Liver (tissue), 9 donors: ENCODE results near the gene KDM6A. TPM values are rescaled to one million over a fixed set of nuclear protein-coding genes. Genes with fewer than 3 reads are reported as not detected.
"Not testable (repeated sequence)": the region's sequence is repeated elsewhere in the genome, so short reads cannot be mapped to it uniquely, and the experiment has no call there.

ENCODE experiments used
- DNase-seq: peaks from one replicate; pipeline ENCODE4 v3.0.0-alpha.2; 2017; ENCODE audit warnings: low spot score
- H3K27ac ChIP-seq, 2 donors: one replicate each; pipeline ENCODE4 v1.7.0; 2013; ENCODE audit warnings: inconsistent platforms in 2 of 2, low read length in 2 of 2, control low read depth in 1 of 2, low read depth in 1 of 2, mild to moderate bottlenecking in 1 of 2
- H3K27me3 ChIP-seq, 4 donors: one replicate each; pipeline versions ENCODE4 v1.6.1 to v1.7.0; 2013; ENCODE audit warnings: low read length in 3 of 4, inconsistent platforms in 1 of 4, mild to moderate bottlenecking in 1 of 4, moderate library complexity in 1 of 4; ENCODE audit not compliant: control insufficient read depth in 4 of 4, insufficient read depth in 4 of 4
- H3K36me3 ChIP-seq, 4 donors: one replicate each; pipeline versions ENCODE4 v1.6.1 to v1.7.0; 2013; ENCODE audit warnings: low read length in 3 of 4, mild to moderate bottlenecking in 3 of 4, low read depth in 1 of 4, moderate library complexity in 1 of 4; ENCODE audit not compliant: control insufficient read depth in 4 of 4, insufficient read depth in 3 of 4
- H3K4me1 ChIP-seq, 4 donors: one replicate each; pipeline versions ENCODE4 v1.6.1 to v1.7.0; 2013; ENCODE audit warnings: low read length in 3 of 4, mild to moderate bottlenecking in 3 of 4, moderate library complexity in 1 of 4; ENCODE audit not compliant: control insufficient read depth in 4 of 4, insufficient read depth in 4 of 4
- H3K4me3 ChIP-seq, 3 donors: one replicate each; pipeline versions ENCODE4 v1.6.1 to v1.7.0; 2013; ENCODE audit warnings: low read length in 3 of 3, control low read depth in 1 of 3, low read depth in 1 of 3, mild to moderate bottlenecking in 1 of 3
- H3K9ac ChIP-seq, 2 donors: one replicate each; pipeline ENCODE4 v1.7.0; 2013; ENCODE audit warnings: low read length in 2 of 2, mild to moderate bottlenecking in 2 of 2, moderate library complexity in 2 of 2, control low read depth in 1 of 2, low read depth in 1 of 2
- H3K9me3 ChIP-seq, 4 donors: one replicate each; pipeline versions ENCODE4 v1.6.1 to v1.7.0; 2013; ENCODE audit warnings: low read length in 3 of 4; ENCODE audit not compliant: control insufficient read depth in 4 of 4
- EGR1 ChIP-seq, 2 donors: IDR thresholded peaks; 2 replicates each; pipeline ENCODE4 v1.6.1; 2016 to 2018; ENCODE audit warnings: antibody characterized with exemption in 2 of 2, low read depth in 2 of 2
- FOXA1 ChIP-seq: IDR thresholded peaks from 2 replicates; pipeline ENCODE4 v1.6.1; 2016; ENCODE audit warnings: antibody characterized with exemption
- FOXA2 ChIP-seq: IDR thresholded peaks from 2 replicates; pipeline ENCODE4 v1.6.1; 2016; ENCODE audit warnings: antibody characterized with exemption
- GABPA ChIP-seq, 2 donors: IDR thresholded peaks in 1 of 2; conservative IDR thresholded peaks in 1 of 2; 2 replicates each; pipeline ENCODE4 v1.6.1; 2016; ENCODE audit warnings: antibody characterized with exemption in 2 of 2, mild to moderate bottlenecking in 1 of 2, moderate library complexity in 1 of 2
- HNF4A ChIP-seq, 2 donors: conservative IDR thresholded peaks; 2 replicates each; pipeline ENCODE4 v1.6.1; 2016; ENCODE audit warnings: antibody characterized with exemption in 2 of 2, mild to moderate bottlenecking in 2 of 2
- HNF4G ChIP-seq: IDR thresholded peaks from 2 replicates; pipeline ENCODE4 v1.6.1; 2016; ENCODE audit warnings: antibody characterized with exemption
- JUND ChIP-seq, 2 donors: IDR thresholded peaks; 2 replicates each; pipeline ENCODE4 v1.6.1; 2016; ENCODE audit warnings: antibody characterized with exemption in 2 of 2
- RAD21 ChIP-seq, 2 donors: IDR thresholded peaks; 2 replicates each; pipeline ENCODE4 v1.6.1; 2016; ENCODE audit warnings: antibody characterized with exemption in 2 of 2, mild to moderate bottlenecking in 2 of 2
- RXRA ChIP-seq, 2 donors: IDR thresholded peaks; 2 replicates each; pipeline ENCODE4 v1.6.1; 2017 to 2018; ENCODE audit warnings: antibody characterized with exemption in 2 of 2, mild to moderate bottlenecking in 1 of 2
- TAF1 ChIP-seq: conservative IDR thresholded peaks from 2 replicates; pipeline ENCODE4 v1.6.1; 2016; ENCODE audit warnings: antibody characterized with exemption, mild to moderate bottlenecking
- YY1 ChIP-seq: IDR thresholded peaks from 2 replicates; pipeline ENCODE4 v1.6.1; 2016; ENCODE audit warnings: antibody characterized with exemption, mild to moderate bottlenecking
- whole genome bisulfite sequencing: extraction: QIAGEN DNeasy Blood & Tissue Kit; methylation state at CpG from one replicate; pipeline ENCODE4 v1.1.7; 2013; 5-methylcytosine and 5-hydroxymethylcytosine counted together
- polyA plus RNA-seq, 2 donors: library from polyadenylated mRNA; stranded (reverse) in 1 of 2; unstranded in 1 of 2; fragments of 200-250 nt in 1 of 2; fragments of >200 nt in 1 of 2; fragmentation: Nextera tagmentation in 1 of 2; extraction: Ambion mirVana in 1 of 2; gene quantifications; one replicate each; pipeline versions ENCODE4 v1.2.1 to v1.2.3, GENCODE V29; 2013 to 2015
- total RNA-seq, 2 donors: library from RNA; depleted of rRNA; stranded (reverse); fragments of >200 nt; gene quantifications; one replicate each; pipeline ENCODE4 v1.2.3, GENCODE V29; 2014
- TF ChIP-seq, protein P1 (sequence below): fragments of 150-350 bp; IDR thresholded peaks from 2 replicates; pipeline ENCODE4 v1.5.1; 2017; ENCODE audit warnings: improper control_type of control experiment, low read depth, low read length; ENCODE audit not compliant: missing input control
- TF ChIP-seq, protein P2 (sequence below): IDR thresholded peaks from 2 replicates; pipeline ENCODE4 v1.6.1; 2016; ENCODE audit warnings: antibody characterized with exemption, mild to moderate bottlenecking
- TF ChIP-seq, protein P3 (sequence below): IDR thresholded peaks from 2 replicates; pipeline ENCODE4 v1.6.1; 2016; ENCODE audit warnings: antibody characterized with exemption
- TF ChIP-seq, protein P4 (sequence below): IDR thresholded peaks from 2 replicates; pipeline ENCODE4 v1.6.1; 2016; ENCODE audit warnings: antibody characterized with exemption
- donor health status: healthy.
- donor health status: healthy.
- donor health status: healthy.
- donor health status: healthy.
- donor health status: healthy.

KDM6A gene
- total and polyA plus RNA-seq, 4 donors = 5.3 to 30.2 (median 18.2) TPM

DNA sequence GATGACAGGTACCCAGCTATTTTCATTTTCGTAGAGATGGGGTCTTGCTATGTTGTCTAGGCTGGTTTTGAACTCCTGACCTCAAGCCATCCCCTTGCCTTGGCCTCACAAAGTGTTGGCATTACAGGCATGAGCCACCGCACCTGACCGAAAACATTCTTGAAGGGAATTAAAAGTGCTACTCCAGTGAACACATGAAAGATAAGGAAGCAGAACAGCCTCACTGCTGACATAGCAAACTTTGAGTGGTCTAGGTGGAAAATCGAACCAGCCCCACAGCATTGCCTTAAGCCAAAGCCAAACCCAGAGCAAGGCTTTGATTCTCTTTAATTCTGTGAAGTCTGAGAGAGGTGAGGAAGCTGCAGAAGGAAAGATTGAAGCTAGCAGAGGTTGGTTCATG is 65.1 kb downstream of the KDM6A start:
- no peak for DNase-seq
- 84% methylated on average over 4 of the region's 4 CpGs for WGBS
- Histone ChIP-seq H3K27ac (no peak overlapping the region), H3K9me3 (no peaks in the 10 kb centered on the region), H3K9ac (no peak overlapping the region), H3K4me1 (peaks cover 2 to 5% (median 4%) of the 10 kb centered on the region in 4 donors), H3K27me3 (no peaks in the 10 kb centered on the region), H3K4me3 (no peak overlapping the region), H3K36me3 (no peaks in the 10 kb centered on the region)
- TF ChIP-seq RXRA (IDR thresholded peaks at IDR 0.05) (no peak), JUND (IDR thresholded peaks at IDR 0.05) (no peak), GABPA (IDR thresholded peaks at IDR 0.05 in 1 of 2, conservative IDR thresholded peaks at IDR 0.05 in 1 of 2) (no peak), TAF1 (no peak), RAD21 (IDR thresholded peaks at IDR 0.05) (no peak), FOXA2 (no peak), EGR1 (IDR thresholded peaks at IDR 0.05; ENCODE audit: low read depth in 2 of 2) (no peak), HNF4G (no peak), HNF4A (conservative IDR thresholded peaks at IDR 0.05) (no peak), YY1 (no peak), FOXA1 (no peak)
- TF ChIP-seq, protein P1, sequence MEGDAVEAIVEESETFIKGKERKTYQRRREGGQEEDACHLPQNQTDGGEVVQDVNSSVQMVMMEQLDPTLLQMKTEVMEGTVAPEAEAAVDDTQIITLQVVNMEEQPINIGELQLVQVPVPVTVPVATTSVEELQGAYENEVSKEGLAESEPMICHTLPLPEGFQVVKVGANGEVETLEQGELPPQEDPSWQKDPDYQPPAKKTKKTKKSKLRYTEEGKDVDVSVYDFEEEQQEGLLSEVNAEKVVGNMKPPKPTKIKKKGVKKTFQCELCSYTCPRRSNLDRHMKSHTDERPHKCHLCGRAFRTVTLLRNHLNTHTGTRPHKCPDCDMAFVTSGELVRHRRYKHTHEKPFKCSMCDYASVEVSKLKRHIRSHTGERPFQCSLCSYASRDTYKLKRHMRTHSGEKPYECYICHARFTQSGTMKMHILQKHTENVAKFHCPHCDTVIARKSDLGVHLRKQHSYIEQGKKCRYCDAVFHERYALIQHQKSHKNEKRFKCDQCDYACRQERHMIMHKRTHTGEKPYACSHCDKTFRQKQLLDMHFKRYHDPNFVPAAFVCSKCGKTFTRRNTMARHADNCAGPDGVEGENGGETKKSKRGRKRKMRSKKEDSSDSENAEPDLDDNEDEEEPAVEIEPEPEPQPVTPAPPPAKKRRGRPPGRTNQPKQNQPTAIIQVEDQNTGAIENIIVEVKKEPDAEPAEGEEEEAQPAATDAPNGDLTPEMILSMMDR = no peak
- TF ChIP-seq, protein P2, sequence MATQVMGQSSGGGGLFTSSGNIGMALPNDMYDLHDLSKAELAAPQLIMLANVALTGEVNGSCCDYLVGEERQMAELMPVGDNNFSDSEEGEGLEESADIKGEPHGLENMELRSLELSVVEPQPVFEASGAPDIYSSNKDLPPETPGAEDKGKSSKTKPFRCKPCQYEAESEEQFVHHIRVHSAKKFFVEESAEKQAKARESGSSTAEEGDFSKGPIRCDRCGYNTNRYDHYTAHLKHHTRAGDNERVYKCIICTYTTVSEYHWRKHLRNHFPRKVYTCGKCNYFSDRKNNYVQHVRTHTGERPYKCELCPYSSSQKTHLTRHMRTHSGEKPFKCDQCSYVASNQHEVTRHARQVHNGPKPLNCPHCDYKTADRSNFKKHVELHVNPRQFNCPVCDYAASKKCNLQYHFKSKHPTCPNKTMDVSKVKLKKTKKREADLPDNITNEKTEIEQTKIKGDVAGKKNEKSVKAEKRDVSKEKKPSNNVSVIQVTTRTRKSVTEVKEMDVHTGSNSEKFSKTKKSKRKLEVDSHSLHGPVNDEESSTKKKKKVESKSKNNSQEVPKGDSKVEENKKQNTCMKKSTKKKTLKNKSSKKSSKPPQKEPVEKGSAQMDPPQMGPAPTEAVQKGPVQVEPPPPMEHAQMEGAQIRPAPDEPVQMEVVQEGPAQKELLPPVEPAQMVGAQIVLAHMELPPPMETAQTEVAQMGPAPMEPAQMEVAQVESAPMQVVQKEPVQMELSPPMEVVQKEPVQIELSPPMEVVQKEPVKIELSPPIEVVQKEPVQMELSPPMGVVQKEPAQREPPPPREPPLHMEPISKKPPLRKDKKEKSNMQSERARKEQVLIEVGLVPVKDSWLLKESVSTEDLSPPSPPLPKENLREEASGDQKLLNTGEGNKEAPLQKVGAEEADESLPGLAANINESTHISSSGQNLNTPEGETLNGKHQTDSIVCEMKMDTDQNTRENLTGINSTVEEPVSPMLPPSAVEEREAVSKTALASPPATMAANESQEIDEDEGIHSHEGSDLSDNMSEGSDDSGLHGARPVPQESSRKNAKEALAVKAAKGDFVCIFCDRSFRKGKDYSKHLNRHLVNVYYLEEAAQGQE = no peak
- TF ChIP-seq, protein P3, sequence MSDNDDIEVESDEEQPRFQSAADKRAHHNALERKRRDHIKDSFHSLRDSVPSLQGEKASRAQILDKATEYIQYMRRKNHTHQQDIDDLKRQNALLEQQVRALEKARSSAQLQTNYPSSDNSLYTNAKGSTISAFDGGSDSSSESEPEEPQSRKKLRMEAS = no peak
- TF ChIP-seq, protein P4, sequence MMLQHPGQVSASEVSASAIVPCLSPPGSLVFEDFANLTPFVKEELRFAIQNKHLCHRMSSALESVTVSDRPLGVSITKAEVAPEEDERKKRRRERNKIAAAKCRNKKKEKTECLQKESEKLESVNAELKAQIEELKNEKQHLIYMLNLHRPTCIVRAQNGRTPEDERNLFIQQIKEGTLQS = no peak

DNA sequence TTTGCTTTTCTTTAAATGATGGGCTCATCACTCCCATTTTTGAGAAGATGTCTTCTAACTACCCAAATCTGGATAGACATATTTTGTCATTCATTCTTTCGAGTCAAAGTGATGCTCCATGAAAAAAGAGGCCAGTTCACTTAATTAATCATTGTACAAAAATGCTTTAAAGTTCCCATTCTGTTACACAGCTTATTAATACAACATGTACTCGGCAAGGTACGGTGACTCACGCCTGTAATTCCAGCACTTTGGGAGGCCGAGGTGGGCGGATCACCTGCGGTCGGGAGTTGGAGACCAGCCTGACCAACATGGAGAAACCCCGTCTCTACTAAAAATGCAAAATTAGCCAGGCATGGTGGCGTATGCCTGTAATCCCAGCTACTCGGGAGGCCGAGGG is 67.6 kb downstream of the KDM6A start:
- 96% methylated on average over 12 of the region's 12 CpGs for WGBS
- not testable (repeated sequence) for H3K27ac ChIP-seq, H3K27me3 ChIP-seq, H3K9ac ChIP-seq, DNase-seq, H3K9me3 ChIP-seq, H3K4me1 ChIP-seq, H3K4me3 ChIP-seq, H3K36me3 ChIP-seq
